CD4-positive, alpha-beta T cell (primary cell): ENCODE data around the gene THRA. TPM values are rescaled to one million over a fixed set of nuclear protein-coding genes. Genes with fewer than 3 reads are reported as not detected.
A peak's percentile ranks its signal among the peaks of the same experiment; 100 is the strongest.

Source experiments
- ATAC-seq: fragments of 200-7000 bp; cut with Tn5 transposase; one replicate; pipeline ENCODE4 v1.10.0; 2022; ENCODE audit warnings: mild to moderate bottlenecking; ENCODE audit not compliant: poor library complexity
- CTCF ChIA-PET: fragments of 350-600 bp; sonication (Branson Sonifier 250); formaldehyde crosslinking; loops from one replicate; lab custom pipeline; 2021; ENCODE audit warnings: antibody characterized with exemption, inconsistent platforms; lab: Charles Lee
- POLR2A ChIA-PET: fragments of 350-600 bp; sonication (Branson Sonifier 250); formaldehyde crosslinking; loops from one replicate; lab custom pipeline; 2021; ENCODE audit warnings: antibody characterized with exemption, inconsistent platforms; lab: Charles Lee
- DNase-seq, 14 experiments: peaks; one replicate each; pipeline ENCODE4 v3.0.0-alpha.2; 2013 to 2020; ENCODE audit warnings: mixed read lengths in 2 of 14
- H3K27ac ChIP-seq, 2 donors: one replicate each; pipeline versions ENCODE4 v1.5.1 to v1.7.0; 2013; ENCODE audit warnings: low read length in 2 of 2, low read depth in 1 of 2, mild to moderate bottlenecking in 1 of 2
- H3K27me3 ChIP-seq, 2 experiments: 1 replicate in 1 of 2; 2 replicates in 1 of 2; pipeline versions ENCODE4 v1.6.1 to v1.7.0; 2013; ENCODE audit warnings: low read length in 2 of 2, control low read depth in 1 of 2, mild to moderate bottlenecking in 1 of 2, moderate library complexity in 1 of 2; ENCODE audit not compliant: insufficient read depth in 2 of 2, control insufficient read depth in 1 of 2
- H3K36me3 ChIP-seq: one replicate; pipeline ENCODE4 v1.6.1; 2013; ENCODE audit warnings: low read length, control low read depth; ENCODE audit not compliant: insufficient read depth
- H3K4me1 ChIP-seq: one replicate; pipeline ENCODE4 v1.6.1; 2013; ENCODE audit warnings: low read length, control low read depth; ENCODE audit not compliant: insufficient read depth
- H3K4me3 ChIP-seq: one replicate; pipeline ENCODE4 v1.5.1; 2013; ENCODE audit warnings: mild to moderate bottlenecking, low read length, moderate library complexity
- H3K9me3 ChIP-seq, 2 experiments: 1 replicate in 1 of 2; 2 replicates in 1 of 2; pipeline versions ENCODE4 v1.6.1 to v1.7.0; 2013; ENCODE audit warnings: low read length in 2 of 2, mild to moderate bottlenecking in 2 of 2, control low read depth in 1 of 2, moderate library complexity in 1 of 2; ENCODE audit not compliant: control insufficient read depth in 1 of 2, insufficient read depth in 1 of 2
- H3K27ac Mint-ChIP-seq: one replicate; pipeline ENCODE4 v1.8.0; 2020; ENCODE audit warnings: mixed read lengths
- H3K27me3 Mint-ChIP-seq: one replicate; pipeline ENCODE4 v1.8.0; 2021; ENCODE audit warnings: mixed read lengths
- H3K36me3 Mint-ChIP-seq: one replicate; pipeline ENCODE4 v1.8.0; 2021; ENCODE audit warnings: low read depth, mixed read lengths
- H3K4me1 Mint-ChIP-seq: one replicate; pipeline ENCODE4 v1.8.0; 2021; ENCODE audit warnings: low read depth, mixed read lengths
- H3K4me3 Mint-ChIP-seq: one replicate; pipeline ENCODE4 v1.8.0; 2020; ENCODE audit warnings: mild to moderate bottlenecking, mixed read lengths
- H3K9me3 Mint-ChIP-seq: one replicate; pipeline ENCODE4 v1.8.0; 2020; ENCODE audit warnings: mixed read lengths
- CTCF ChIP-seq: fragments of 200-600 bp; IDR thresholded peaks from one replicate; pipeline ENCODE4 v1.8.0; 2022; ENCODE audit warnings: antibody characterized with exemption, mild to moderate bottlenecking
- intact Hi-C, 2 experiments: fragments of 100-400 bp; cut with DNase I in 1 of 2; cut with micrococcal nuclease in 1 of 2; formaldehyde crosslinking; loops; one replicate each; pipeline versions ENCODE4 v1.15.1 to v1.9.0; 2023 to 2025; cut with DNase I, micrococcal nuclease
- total RNA-seq, 174 experiments: library from RNA in 2 of 174; stranded (reverse) in 2 of 174; gene quantifications; one replicate each; pipeline ENCODE4 v1.2.3 and lab custom pipeline; 2021 to 2026

Gene THRA
- total RNA-seq, 2 experiments from 2014 or later, result 35.2 to 36.4 TPM

GRCh38 chr17:40111221-40112128 lies 48.7 kb downstream of the THRA start:
- ChIA-PET POLR2A (interaction anchor here (0.6 to 6.6 kb wide), 15 partner anchors 8 to 108 kb away, joined by 3 to 335 read pairs (median 7); partner anchors contain the start of genes CASC3, MED24, MSL1 and NR1D1), CTCF (interaction anchor here (0.7 to 6.6 kb wide), 20 partner anchors 12 to 98 kb away, joined by 3 to 96 read pairs (median 6); partner anchors contain the start of genes MSL1, NR1D1 and THRA)
- H3K4me3 ChIP-seq, result peak overlapping the region; percentile 29
- peak; percentile 87 for TF ChIP-seq CTCF
- Mint-ChIP-seq H3K27me3 (no peaks in the 10 kb centered on the region), H3K36me3 (no peaks in the 10 kb centered on the region), H3K4me3 (peak overlapping the region; percentile 76), H3K9me3 (no peaks in the 10 kb centered on the region), H3K27ac (peak overlapping the region; percentile 99), H3K4me1 (peaks cover 70% of the 10 kb centered on the region)
- no peaks in the 10 kb centered on the region for H3K27me3 ChIP-seq
- no peaks in the 10 kb centered on the region for H3K9me3 ChIP-seq
- H3K27ac ChIP-seq, result peak overlapping the region; percentile 51 to 52
- peaks cover 76% of the 10 kb centered on the region for H3K4me1 ChIP-seq
- H3K36me3 ChIP-seq, result no peaks in the 10 kb centered on the region
- intact Hi-C loops, result loop anchor here (1.0 to 5.0 kb wide), 7 partner anchors 15 to 98 kb away; partner anchors contain the start of genes THRA (in 2 of the 2), CASC3 (in 1 of the 2) and RAPGEFL1 (in 1 of the 2)
- DNase-seq (peak in 12 of 14 experiments; percentile 48 to 87 (median 66)), ATAC-seq (peak; percentile 35)

- no peaks in the 10 kb centered on the region for H3K27me3 Mint-ChIP-seq
- Histone ChIP-seq H3K36me3 (no peaks in the 10 kb centered on the region), H3K4me3 (no peak overlapping the region), H3K9me3 (no peaks in the 10 kb centered on the region), H3K27ac (peak overlapping the region; percentile 13 to 52), H3K4me1 (peaks cover 68% of the 10 kb centered on the region), H3K27me3 (no peaks in the 10 kb centered on the region)
- no peak for ATAC-seq
- TF ChIP-seq CTCF, result no peak
- intact Hi-C loops, result loop anchor here (2.0 to 5.0 kb wide), 5 partner anchors 29 to 79 kb away; partner anchors contain the start of genes THRA (in 2 of the 2), CASC3 (in 1 of the 2) and RAPGEFL1 (in 1 of the 2)
- CTCF ChIA-PET, result interaction anchor here (0.7 to 6.6 kb wide), 29 partner anchors 11 to 106 kb away, joined by 3 to 96 read pairs (median 6); partner anchors contain the start of genes CASC3, MED24, MSL1 and NR1D1
- H3K9me3 Mint-ChIP-seq, result no peaks in the 10 kb centered on the region
- POLR2A ChIA-PET, result interaction anchor here (0.6 to 6.6 kb wide), 21 partner anchors 9 to 214 kb away, joined by 3 to 335 read pairs (median 9); partner anchors contain the start of genes CASC3, MED24, MSL1 and NR1D1
- peaks cover 62% of the 10 kb centered on the region for H3K4me1 Mint-ChIP-seq
- no peak for DNase-seq
- H3K27ac Mint-ChIP-seq, result peak overlapping the region; percentile 99
- H3K36me3 Mint-ChIP-seq, result no peaks in the 10 kb centered on the region
- H3K4me3 Mint-ChIP-seq, result peak overlapping the region; percentile 76
These were observed 49.5 kb downstream of the THRA start for GRCh38 chr17:40112191-40112711.

GRCh38 chr17:40112718-40113109 lies 49.9 kb downstream of the THRA start:
- Histone ChIP-seq H3K4me1 (peaks cover 63% of the 10 kb centered on the region), H3K36me3 (no peaks in the 10 kb centered on the region), H3K4me3 (no peak overlapping the region), H3K27me3 (no peaks in the 10 kb centered on the region), H3K9me3 (no peaks in the 10 kb centered on the region), H3K27ac (peak overlapping the region; percentile 13 to 52)
- POLR2A ChIA-PET, result interaction anchor here (0.6 to 6.6 kb wide), 32 partner anchors 8 to 464 kb away, joined by 3 to 335 read pairs (median 6); partner anchors contain the start of genes CASC3, MED24, MSL1 and NR1D1
- no peak for DNase-seq
- Mint-ChIP-seq H3K9me3 (no peaks in the 10 kb centered on the region), H3K27ac (peak overlapping the region; percentile 99), H3K36me3 (no peaks in the 10 kb centered on the region), H3K27me3 (no peaks in the 10 kb centered on the region), H3K4me1 (peaks cover 57% of the 10 kb centered on the region), H3K4me3 (peak overlapping the region; percentile 84)
- CTCF ChIA-PET, result interaction anchor here (0.5 to 6.6 kb wide), 36 partner anchors 11 to 628 kb away, joined by 3 to 96 read pairs (median 5); partner anchors contain the start of genes CASC3, MED24, MSL1 and NR1D1
- no peak for ATAC-seq
- intact Hi-C loops, result loop anchor here (1.0 to 5.0 kb wide), 8 partner anchors 16 to 78 kb away; partner anchors contain the start of genes CASC3 (in 2 of the 2), THRA (in 2 of the 2) and RAPGEFL1 (in 1 of the 2)
- no peak for TF ChIP-seq CTCF
